Esophagus muscularis mucosa (tissue), 4 donors: Measurements from ENCODE around the gene EVI5. TPM values are rescaled to one million over a fixed set of nuclear protein-coding genes. Genes with fewer than 3 reads are reported as not detected.

Source experiments
- DNase-seq: peaks from one replicate; pipeline ENCODE4 v3.0.0-alpha.2; 2017; ENCODE audit errors: extremely low spot score
- H3K27ac ChIP-seq, 4 donors: fragments of 200-600 bp; sonication (generic); replicated peaks in 1 of 4; 1 replicate in 3 of 4; 2 replicates in 1 of 4; pipeline ENCODE4 v1.5.1; 2016 to 2019; ENCODE audit warnings: mild to moderate bottlenecking in 1 of 4
- H3K27me3 ChIP-seq, 4 donors: fragments of 200-600 bp; sonication (generic); one replicate each; pipeline versions ENCODE4 v1.5.1 to v1.6.0; 2016 to 2019
- H3K36me3 ChIP-seq, 4 donors: fragments of 200-600 bp; sonication (generic); one replicate each; pipeline ENCODE4 v1.5.1; 2016 to 2019
- H3K4me1 ChIP-seq, 4 donors: fragments of 200-600 bp; sonication (generic); one replicate each; pipeline ENCODE4 v1.5.1; 2016 to 2019
- H3K4me3 ChIP-seq, 4 donors: fragments of 200-600 bp; sonication (generic); 1 replicate in 2 of 4; 2 replicates in 2 of 4; pipeline ENCODE4 v1.5.1; 2016 to 2019; ENCODE audit warnings: mild to moderate bottlenecking in 4 of 4, moderate library complexity in 1 of 4
- H3K9me3 ChIP-seq, 4 donors: fragments of 200-600 bp; sonication (generic); 1 replicate in 3 of 4; 2 replicates in 1 of 4; pipeline ENCODE4 v1.5.1; 2016 to 2019
- CTCF ChIP-seq, 3 experiments: fragments of 200-600 bp in 2 of 3; fragments of 450-650 bp in 1 of 3; sonication (generic) in 2 of 3; IDR thresholded peaks; one replicate each; pipeline ENCODE4 v1.5.1; 2017 to 2019; ENCODE audit warnings: antibody characterized with exemption in 3 of 3, mild to moderate bottlenecking in 2 of 3, moderate library complexity in 1 of 3
- EP300 ChIP-seq: sonication (generic); formaldehyde crosslinking; IDR thresholded peaks from one replicate; pipeline ENCODE4 v1.6.1; 2017; ENCODE audit warnings: antibody characterized with exemption
- POLR2A ChIP-seq: fragments of 450-650 bp; IDR thresholded peaks from one replicate; pipeline ENCODE4 v1.6.1; 2017; ENCODE audit warnings: antibody characterized with exemption, moderate library complexity, mild to moderate bottlenecking, low read depth
- POLR2AphosphoS5 ChIP-seq, 2 donors: sonication (generic); formaldehyde crosslinking; IDR thresholded peaks; one replicate each; pipeline ENCODE4 v1.6.1; 2017; ENCODE audit warnings: antibody characterized with exemption in 2 of 2
- WGBS: methylation state at CpG from one replicate; pipeline ENCODE4 v1.1.5; 2018; 5-methylcytosine and 5-hydroxymethylcytosine counted together
- intact Hi-C: fragments of 100-400 bp; cut with DNase I; formaldehyde crosslinking; loops from one replicate; pipeline ENCODE4 v1.15.1; 2023
- total RNA-seq, 4 donors: library from RNA; depleted of rRNA; stranded (reverse); fragments of >200 nt; gene quantifications; one replicate each; pipeline versions ENCODE4 v1.1.0 to v1.2.1, GENCODE V29; 2016

The EVI5 gene
- total RNA-seq, 4 donors from 2014 or later = 32.3 to 55.2 (median 40.4) TPM

- peaks cover 0 to 6% (median 0%) of the 10 kb centered on the region in 4 donors for H3K4me1 ChIP-seq
- WGBS = 91% methylated on average over 3 of the region's 3 CpGs
- H3K27me3 ChIP-seq = no peaks in the 10 kb centered on the region
- H3K27ac ChIP-seq = no peak overlapping the region
- no peak overlapping the region for H3K4me3 ChIP-seq
- TF ChIP-seq POLR2AphosphoS5 (IDR thresholded peaks at IDR 0.05) = no peak
- no peak for TF ChIP-seq EP300
- TF ChIP-seq POLR2A = no peak
- no peak for TF ChIP-seq CTCF (IDR thresholded peaks at IDR 0.05)
- no peaks in the 10 kb centered on the region for H3K9me3 ChIP-seq
- DNase-seq = no peak
- no peaks in the 10 kb centered on the region for H3K36me3 ChIP-seq
- intact Hi-C loops = no loop called here
These were observed 15.1 kb downstream of the EVI5 start for GRCh38 chr1:92769856-92770255.

GRCh38 chr1:92768915-92769314, 16.0 kb downstream of the EVI5 start:
- Histone ChIP-seq H3K4me1 (no peaks in the 10 kb centered on the region), H3K36me3 (no peaks in the 10 kb centered on the region), H3K9me3 (no peaks in the 10 kb centered on the region), H3K4me3 (no peak overlapping the region), H3K27me3 (no peaks in the 10 kb centered on the region), H3K27ac (no peak overlapping the region)
- no peak for TF ChIP-seq CTCF (IDR thresholded peaks at IDR 0.05)
- no peak for TF ChIP-seq POLR2A
- no peak for TF ChIP-seq EP300
- no peak for TF ChIP-seq POLR2AphosphoS5 (IDR thresholded peaks at IDR 0.05)
- intact Hi-C loops = no loop called here
- DNase-seq = no peak

- no peak overlapping the region for H3K27ac ChIP-seq
- no peaks in the 10 kb centered on the region for H3K36me3 ChIP-seq
- no peak overlapping the region for H3K4me3 ChIP-seq
- 98% methylated on average over 2 of the region's 2 CpGs for WGBS
- intact Hi-C loops = no loop called here
- no peaks in the 10 kb centered on the region for H3K27me3 ChIP-seq
- no peak for DNase-seq
- TF ChIP-seq POLR2A (no peak), POLR2AphosphoS5 (IDR thresholded peaks at IDR 0.05) (no peak), CTCF (IDR thresholded peaks at IDR 0.05) (no peak), EP300 (no peak)
- H3K4me1 ChIP-seq = no peaks in the 10 kb centered on the region
- H3K9me3 ChIP-seq = no peaks in the 10 kb centered on the region
These were observed 16.6 kb downstream of the EVI5 start for GRCh38 chr1:92768296-92768695.

- WGBS = 89% methylated on average over 3 of the region's 3 CpGs
- intact Hi-C loops = no loop called here
- Histone ChIP-seq H3K27ac (no peak overlapping the region), H3K4me3 (no peak overlapping the region), H3K4me1 (peaks cover 0 to 8% (median 0%) of the 10 kb centered on the region in 4 donors), H3K36me3 (no peaks in the 10 kb centered on the region), H3K9me3 (no peaks in the 10 kb centered on the region), H3K27me3 (no peaks in the 10 kb centered on the region)
- no peak for DNase-seq
- TF ChIP-seq POLR2A (no peak), CTCF (IDR thresholded peaks at IDR 0.05) (no peak), POLR2AphosphoS5 (IDR thresholded peaks at IDR 0.05) (no peak), EP300 (no peak)
These were observed 20.8 kb downstream of the EVI5 start for GRCh38 chr1:92764116-92764515.

GRCh38 chr1:92762355-92762754, 22.6 kb downstream of the EVI5 start:
- Histone ChIP-seq H3K36me3 (no peaks in the 10 kb centered on the region), H3K27ac (no peak overlapping the region), H3K9me3 (no peaks in the 10 kb centered on the region), H3K4me1 (peaks cover 0 to 8% (median 0%) of the 10 kb centered on the region in 4 donors), H3K27me3 (no peaks in the 10 kb centered on the region), H3K4me3 (no peak overlapping the region)
- intact Hi-C loops = no loop called here
- no peak for TF ChIP-seq EP300
- no peak for TF ChIP-seq POLR2AphosphoS5 (IDR thresholded peaks at IDR 0.05)
- TF ChIP-seq POLR2A = no peak
- DNase-seq = no peak
- 62% methylated on average over 1 of the region's 1 CpG for WGBS
